Peyer's patch (tissue), 4 donors: ENCODE data around the gene GPR55.

ENCODE experiments used
- CTCF ChIP-seq, 6 experiments: fragments of 450-650 bp in 4 of 6; fragments of 200-600 bp in 2 of 6; sonication (generic) in 1 of 6; IDR thresholded peaks; one replicate each; pipeline ENCODE4 v1.5.1; 2017 to 2019; ENCODE audit warnings: antibody characterized with exemption in 6 of 6, mild to moderate bottlenecking in 3 of 6, moderate library complexity in 1 of 6
- POLR2A ChIP-seq, 2 donors: fragments of 450-650 bp; IDR thresholded peaks; one replicate each; pipeline ENCODE4 v1.5.1; 2017; ENCODE audit warnings: antibody characterized with exemption in 2 of 2, mild to moderate bottlenecking in 2 of 2, moderate library complexity in 2 of 2

GRCh38 chr2:230886671-230887071, 38.4 kb downstream of the GPR55 start:
- TF ChIP-seq CTCF (IDR thresholded peaks at IDR 0.05) (no peak), POLR2A (IDR thresholded peaks at IDR 0.05) (no peak)
